ENCODE measurements around the gene NUP210.

NUP210 gene

DNA sequence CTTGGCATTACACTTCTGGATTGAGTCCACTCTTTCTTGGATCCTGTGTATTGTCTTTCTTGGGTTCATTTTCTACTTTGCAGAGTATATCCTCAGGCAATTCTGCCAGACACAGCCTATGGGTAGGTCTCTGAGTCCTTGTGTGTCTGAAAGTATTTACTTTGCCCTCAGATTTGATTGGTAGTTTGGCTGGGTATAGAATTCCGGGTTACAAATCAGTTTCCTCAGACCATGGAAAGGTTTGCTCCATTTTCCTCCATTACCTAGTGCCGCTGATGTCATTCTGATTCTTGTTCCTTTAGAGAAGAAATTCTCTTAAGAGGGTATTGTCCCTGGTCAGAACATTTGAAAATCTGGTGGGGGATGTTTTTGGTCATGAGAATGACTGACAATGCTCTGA lies 133.2 kb downstream of the NUP210 start:
- no peak for DNase-seq

GRCh38 chr3:13285007-13285567 lies 135.0 kb downstream of the NUP210 start:
- DNase-seq: no peak

DNA sequence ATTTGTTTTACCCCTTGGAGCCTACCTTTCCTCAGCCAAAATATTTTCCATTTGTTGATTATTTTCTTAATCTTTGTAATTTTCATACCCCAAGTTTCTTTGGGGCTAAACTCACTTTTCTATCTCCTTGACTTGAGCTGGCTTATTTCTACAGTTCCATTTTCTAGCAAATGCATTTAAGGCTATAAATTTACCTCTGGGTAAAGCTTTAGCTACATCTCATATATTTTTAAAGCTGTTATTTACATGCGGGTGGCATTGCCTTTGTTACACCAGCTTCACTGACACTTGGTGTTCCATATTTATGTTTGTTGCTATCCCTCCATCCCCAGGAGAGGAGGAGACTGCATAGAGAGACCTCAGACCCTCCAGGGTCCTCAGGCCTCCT lies 136.3 kb downstream of the NUP210 start:
- no peak for DNase-seq

- no peak for DNase-seq
These were observed 136.9 kb downstream of the NUP210 start for GRCh38 chr3:13282986-13283876.

DNA sequence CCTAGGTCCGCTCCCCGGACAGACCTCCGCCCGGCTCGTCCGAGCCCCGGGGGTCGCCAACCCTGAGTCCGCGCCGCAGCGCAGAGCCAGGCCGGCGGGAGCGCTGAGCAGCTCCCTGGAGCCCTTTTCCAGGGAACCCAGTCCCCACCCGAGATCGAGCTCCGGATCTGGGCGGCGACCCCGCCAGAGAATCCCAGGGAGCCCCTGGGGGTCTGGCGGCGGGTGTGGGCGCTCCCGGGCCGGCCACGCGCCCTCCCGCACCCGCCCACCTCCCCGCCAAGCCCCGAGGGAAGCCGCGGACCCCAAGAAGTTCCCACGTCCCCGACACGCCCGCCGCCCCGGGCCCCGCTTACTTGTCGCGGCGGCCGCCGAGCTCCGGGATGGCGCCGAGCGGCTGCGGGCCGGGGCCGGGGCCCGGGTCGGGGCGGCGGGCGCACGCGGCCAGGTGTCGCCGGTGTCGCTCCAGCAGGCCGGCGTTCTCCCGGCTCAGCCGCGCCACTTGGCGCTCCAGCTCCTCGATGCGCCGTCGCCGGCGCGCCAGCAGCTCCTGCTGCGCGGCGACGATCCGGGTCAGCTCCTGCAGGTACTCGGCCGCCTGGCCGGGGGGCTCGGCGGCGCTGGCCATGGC lies 137.7 kb downstream of the NUP210 start:
- DNase-seq: no peak

GRCh38 chr3:13281507-13282357 lies 138.4 kb downstream of the NUP210 start:
- DNase-seq: no peak

- DNase-seq: no peak
These were observed 139.2 kb downstream of the NUP210 start for GRCh38 chr3:13280811-13281506.

GRCh38 chr3:13280122-13280790 lies 139.9 kb downstream of the NUP210 start:
- no peak for DNase-seq

DNA sequence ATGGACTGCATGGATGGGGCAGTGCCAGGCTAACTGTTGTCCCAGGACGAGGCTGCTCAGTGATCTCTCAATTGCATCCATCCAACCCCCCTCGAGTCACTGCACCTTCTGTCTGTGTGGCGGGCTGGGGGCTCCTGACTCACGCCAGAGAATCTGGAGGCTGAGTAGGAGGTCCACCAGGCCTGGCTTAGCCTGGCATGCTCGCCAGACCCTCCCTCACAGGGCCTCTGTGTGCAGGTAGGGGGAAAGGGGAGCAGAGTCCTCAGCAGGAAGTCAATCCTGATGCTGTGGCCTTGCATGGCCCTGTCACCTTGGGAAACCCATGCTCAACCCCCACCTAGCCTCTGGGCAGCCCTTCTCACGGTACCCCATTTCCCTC lies 140.6 kb downstream of the NUP210 start:
- DNase-seq: no peak

DNA sequence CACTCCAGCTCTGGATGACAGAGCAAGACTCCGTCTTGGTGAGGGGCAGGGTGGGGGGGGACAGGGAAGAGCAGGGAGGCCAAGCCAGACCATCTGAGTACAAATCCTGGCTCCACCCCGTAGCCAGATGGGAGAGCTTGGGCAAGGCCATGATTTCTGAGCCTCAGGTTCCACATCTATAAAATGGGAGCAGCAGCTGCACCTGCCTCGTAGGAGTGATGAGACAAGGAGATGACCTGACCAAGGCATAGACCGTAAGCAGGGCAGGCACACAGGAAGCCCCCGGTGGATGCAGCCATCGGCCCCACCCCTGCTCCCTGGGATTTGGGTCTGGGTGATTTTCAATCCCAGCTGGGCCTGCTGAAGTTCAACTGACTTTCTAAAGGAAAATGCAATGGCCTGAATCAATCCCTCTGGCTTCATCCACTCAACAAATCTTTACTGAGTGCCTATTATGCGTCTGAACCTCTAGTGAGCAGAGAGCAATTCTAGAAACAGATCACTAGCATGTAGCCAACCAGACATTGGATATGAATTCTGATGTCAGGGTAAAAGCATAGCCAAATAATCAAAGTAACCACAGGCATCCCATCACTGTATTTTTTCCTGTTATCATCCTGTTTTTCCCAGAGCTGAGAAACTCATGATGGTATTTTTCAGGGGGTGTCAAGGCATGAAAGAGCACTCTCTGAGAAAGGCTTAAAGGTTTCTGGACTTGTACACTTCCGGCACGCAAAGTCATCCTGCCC lies 141.2 kb downstream of the NUP210 start:
- DNase-seq: no peak

- no peak for DNase-seq
These were observed 142.1 kb downstream of the NUP210 start for GRCh38 chr3:13277860-13278531.

GRCh38 chr3:13277196-13277813 lies 142.8 kb downstream of the NUP210 start:
- no peak for DNase-seq

DNA sequence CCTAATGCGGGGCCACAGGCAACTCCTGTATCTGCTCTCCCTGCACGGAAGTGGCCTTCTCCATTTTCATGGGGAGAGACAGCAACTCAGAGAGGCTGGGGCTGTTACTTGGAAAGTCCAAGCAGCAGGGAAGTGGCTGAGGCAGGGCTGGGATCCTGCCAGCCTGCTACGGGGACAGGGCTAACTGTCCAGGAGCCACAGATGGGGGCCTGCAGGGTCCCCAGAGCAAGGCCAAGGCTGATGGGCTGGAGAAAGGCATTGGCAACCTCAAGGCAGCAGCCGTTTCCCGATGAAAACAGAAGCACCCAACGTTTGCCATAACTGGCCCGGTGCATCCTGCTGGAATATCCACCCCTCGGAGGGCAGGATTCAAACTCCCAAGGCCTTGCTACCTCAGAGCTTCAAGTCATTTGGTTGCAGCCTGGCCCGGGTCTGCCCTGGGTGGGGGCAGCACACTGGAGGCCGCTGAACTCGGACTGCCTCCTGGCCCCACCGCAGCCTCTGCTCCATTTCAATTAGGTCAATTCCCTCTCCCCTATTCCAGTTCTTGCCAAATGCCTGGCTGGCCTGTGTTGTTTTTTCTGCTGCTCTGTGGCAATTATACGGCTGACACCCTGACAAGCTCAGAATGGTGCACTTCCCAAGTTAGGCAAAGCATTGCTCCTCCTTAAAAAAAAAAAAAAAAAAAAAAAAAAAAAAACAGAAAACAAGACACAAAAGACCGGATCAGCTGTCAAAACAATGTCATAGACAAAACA lies 143.5 kb downstream of the NUP210 start:
- no peak for DNase-seq

GRCh38 chr3:13275376-13276005 lies 144.6 kb downstream of the NUP210 start:
- no peak for DNase-seq

- no peak for DNase-seq
These were observed 145.4 kb downstream of the NUP210 start for GRCh38 chr3:13274551-13275332.

- no peak for DNase-seq
These were observed 146.0 kb downstream of the NUP210 start for GRCh38 chr3:13274125-13274524.

- no peak for DNase-seq
These were observed 146.5 kb downstream of the NUP210 start for GRCh38 chr3:13273604-13274105.
